GM12874 (cell line): ENCODE measurements around the gene CCDC102B.

Experiments used
- CTCF ChIP-seq: IDR thresholded peaks from 2 replicates; pipeline ENCODE4 v1.5.1; 2011; ENCODE audit warnings: low read depth, mild to moderate bottlenecking, control low read depth, low read length, moderate library complexity; ENCODE audit not compliant: insufficient read depth

The CCDC102B gene

GRCh38 chr18:68916734-68917133 lies 118.9 kb downstream of the CCDC102B start:
- no peak for TF ChIP-seq CTCF

GRCh38 chr18:68918216-68918615 lies 120.3 kb downstream of the CCDC102B start:
- no peak for TF ChIP-seq CTCF

GRCh38 chr18:68919900-68920299 lies 122.0 kb downstream of the CCDC102B start:
- no peak for TF ChIP-seq CTCF

- TF ChIP-seq CTCF = no peak
Measured at GRCh38 chr18:68922392-68922791, 124.5 kb downstream of the CCDC102B start.

GRCh38 chr18:68925268-68925667 lies 127.4 kb downstream of the CCDC102B start:
- TF ChIP-seq CTCF = peak; percentile 62

- TF ChIP-seq CTCF = no peak
Measured at GRCh38 chr18:68928762-68929675, 131.1 kb downstream of the CCDC102B start.

- no peak for TF ChIP-seq CTCF
Measured at GRCh38 chr18:68935686-68936085, 137.8 kb downstream of the CCDC102B start.
